Right atrium auricular region (tissue), 2 donors: ENCODE measurements around the gene RTL1. TPM values are rescaled to one million over a fixed set of nuclear protein-coding genes. Genes with fewer than 3 reads are reported as not detected.

ENCODE experiments used
- DNase-seq: peaks from one replicate; pipeline ENCODE4 v3.0.0-alpha.2; 2019; ENCODE audit warnings: low spot score
- H3K27ac ChIP-seq, 2 donors: fragments of 200-600 bp; sonication (generic); 1 replicate in 1 of 2; 2 replicates in 1 of 2; pipeline ENCODE4 v1.5.1; 2016 to 2019
- H3K27me3 ChIP-seq, 2 donors: fragments of 200-600 bp; sonication (generic); one replicate each; pipeline versions ENCODE4 v1.5.1 to v1.6.0; 2017 to 2019
- H3K36me3 ChIP-seq: fragments of 200-600 bp; sonication (generic); one replicate; pipeline ENCODE4 v1.5.1; 2016
- H3K4me1 ChIP-seq, 2 donors: fragments of 200-600 bp; sonication (generic); one replicate each; pipeline versions ENCODE4 v1.5.1 to v1.6.0; 2017 to 2019
- H3K4me3 ChIP-seq, 2 donors: fragments of 200-600 bp; sonication (generic); 1 replicate in 1 of 2; 2 replicates in 1 of 2; pipeline ENCODE4 v1.5.1; 2017 to 2019; ENCODE audit warnings: mild to moderate bottlenecking in 1 of 2, moderate library complexity in 1 of 2
- H3K9me3 ChIP-seq, 2 donors: fragments of 200-600 bp; sonication (generic); one replicate each; pipeline ENCODE4 v1.5.1; 2019
- total RNA-seq, 2 donors: library from RNA; depleted of rRNA; stranded (reverse); fragments of >200 nt; gene quantifications; one replicate each; pipeline ENCODE4 v1.1.0, GENCODE V29; 2016
- TF ChIP-seq, protein P1 (sequence below), 2 donors: fragments of 200-600 bp; sonication (generic); IDR thresholded peaks; one replicate each; pipeline ENCODE4 v1.5.1; 2019; ENCODE audit warnings: antibody characterized with exemption in 2 of 2

RTL1 gene
- total RNA-seq, 2 donors from 2014 or later: not detected

GRCh38 chr14:100882991-100883788 is 20.3 kb downstream of the RTL1 start:
- TF ChIP-seq, protein P1, sequence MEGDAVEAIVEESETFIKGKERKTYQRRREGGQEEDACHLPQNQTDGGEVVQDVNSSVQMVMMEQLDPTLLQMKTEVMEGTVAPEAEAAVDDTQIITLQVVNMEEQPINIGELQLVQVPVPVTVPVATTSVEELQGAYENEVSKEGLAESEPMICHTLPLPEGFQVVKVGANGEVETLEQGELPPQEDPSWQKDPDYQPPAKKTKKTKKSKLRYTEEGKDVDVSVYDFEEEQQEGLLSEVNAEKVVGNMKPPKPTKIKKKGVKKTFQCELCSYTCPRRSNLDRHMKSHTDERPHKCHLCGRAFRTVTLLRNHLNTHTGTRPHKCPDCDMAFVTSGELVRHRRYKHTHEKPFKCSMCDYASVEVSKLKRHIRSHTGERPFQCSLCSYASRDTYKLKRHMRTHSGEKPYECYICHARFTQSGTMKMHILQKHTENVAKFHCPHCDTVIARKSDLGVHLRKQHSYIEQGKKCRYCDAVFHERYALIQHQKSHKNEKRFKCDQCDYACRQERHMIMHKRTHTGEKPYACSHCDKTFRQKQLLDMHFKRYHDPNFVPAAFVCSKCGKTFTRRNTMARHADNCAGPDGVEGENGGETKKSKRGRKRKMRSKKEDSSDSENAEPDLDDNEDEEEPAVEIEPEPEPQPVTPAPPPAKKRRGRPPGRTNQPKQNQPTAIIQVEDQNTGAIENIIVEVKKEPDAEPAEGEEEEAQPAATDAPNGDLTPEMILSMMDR (IDR thresholded peaks at IDR 0.05): no peak
- Histone ChIP-seq H3K9me3 (no peaks in the 10 kb centered on the region), H3K36me3 (no peaks in the 10 kb centered on the region), H3K4me1 (no peaks in the 10 kb centered on the region), H3K27ac (no peak overlapping the region), H3K27me3 (no peaks in the 10 kb centered on the region), H3K4me3 (no peak overlapping the region)
- DNase-seq: no peak

- TF ChIP-seq, protein P1 (IDR thresholded peaks at IDR 0.05): no peak
- H3K36me3 ChIP-seq: no peaks in the 10 kb centered on the region
- no peak overlapping the region for H3K4me3 ChIP-seq
- no peaks in the 10 kb centered on the region for H3K9me3 ChIP-seq
- no peaks in the 10 kb centered on the region for H3K27me3 ChIP-seq
- DNase-seq: no peak
- H3K4me1 ChIP-seq: no peaks in the 10 kb centered on the region
- H3K27ac ChIP-seq: no peak overlapping the region
These were observed 21.2 kb downstream of the RTL1 start for GRCh38 chr14:100882026-100882967.

DNA sequence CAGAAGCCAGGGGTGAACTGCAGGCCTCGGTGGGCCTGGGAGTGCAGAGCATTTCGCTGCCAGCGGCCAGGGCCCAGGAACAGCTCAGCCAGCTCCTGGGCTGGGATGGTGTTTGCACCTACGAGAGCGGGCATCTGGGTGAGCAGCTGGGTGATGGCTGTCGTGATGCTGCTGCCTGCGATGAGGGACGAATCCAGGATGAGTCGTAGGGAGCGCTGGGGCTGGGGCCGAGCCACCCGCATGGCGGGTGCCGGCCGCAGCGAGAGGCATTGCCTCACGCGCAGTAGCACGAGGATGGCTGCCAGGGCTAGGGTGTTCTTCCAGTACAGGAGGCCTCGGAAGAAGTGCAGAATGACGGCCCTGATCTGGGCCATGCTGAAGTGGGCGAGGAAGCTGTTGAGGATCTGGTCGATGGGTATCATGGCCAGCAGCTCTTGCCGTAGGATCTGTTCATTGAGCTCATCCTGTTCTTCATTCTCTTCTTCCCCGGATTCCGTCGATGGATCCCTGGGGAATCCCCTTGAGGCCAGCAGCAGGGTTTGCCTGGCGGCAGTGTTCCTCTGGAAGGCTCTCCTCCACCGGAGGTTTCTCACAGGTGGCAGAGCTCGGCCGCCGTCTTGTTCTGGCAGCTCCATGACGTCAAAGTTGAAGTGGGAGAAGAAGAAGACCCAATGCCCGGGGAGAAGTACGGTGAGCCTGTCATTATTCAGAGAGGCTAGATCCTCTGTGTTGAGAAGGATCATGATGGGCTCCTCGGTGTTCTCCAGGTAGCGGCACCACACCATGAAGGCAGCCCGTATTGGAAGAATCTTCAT is 22.1 kb downstream of the RTL1 start:
- no peaks in the 10 kb centered on the region for H3K9me3 ChIP-seq
- no peaks in the 10 kb centered on the region for H3K4me1 ChIP-seq
- no peaks in the 10 kb centered on the region for H3K27me3 ChIP-seq
- no peak overlapping the region for H3K4me3 ChIP-seq
- H3K27ac ChIP-seq: no peak overlapping the region
- TF ChIP-seq, protein P1 (IDR thresholded peaks at IDR 0.05): no peak
- no peak for DNase-seq
- H3K36me3 ChIP-seq: no peaks in the 10 kb centered on the region

- Histone ChIP-seq H3K27me3 (no peaks in the 10 kb centered on the region), H3K36me3 (no peaks in the 10 kb centered on the region), H3K4me1 (no peaks in the 10 kb centered on the region), H3K27ac (no peak overlapping the region), H3K4me3 (no peak overlapping the region), H3K9me3 (no peaks in the 10 kb centered on the region)
- TF ChIP-seq, protein P1 (IDR thresholded peaks at IDR 0.05): no peak
- no peak for DNase-seq
These were observed 23.0 kb downstream of the RTL1 start for GRCh38 chr14:100880271-100881101.

- Histone ChIP-seq H3K36me3 (no peaks in the 10 kb centered on the region), H3K4me3 (no peak overlapping the region), H3K27ac (no peak overlapping the region), H3K27me3 (no peaks in the 10 kb centered on the region), H3K4me1 (no peaks in the 10 kb centered on the region), H3K9me3 (no peaks in the 10 kb centered on the region)
- TF ChIP-seq, protein P1 (IDR thresholded peaks at IDR 0.05): no peak
- DNase-seq: no peak
These were observed 23.7 kb downstream of the RTL1 start for GRCh38 chr14:100879782-100880181.
